Measurements from ENCODE around the gene CLDN24. TPM values are rescaled to one million over a fixed set of nuclear protein-coding genes. Genes with fewer than 3 reads are reported as not detected.

CLDN24 gene
- total and polyA plus RNA-seq, 7 donors, result not detected

DNA sequence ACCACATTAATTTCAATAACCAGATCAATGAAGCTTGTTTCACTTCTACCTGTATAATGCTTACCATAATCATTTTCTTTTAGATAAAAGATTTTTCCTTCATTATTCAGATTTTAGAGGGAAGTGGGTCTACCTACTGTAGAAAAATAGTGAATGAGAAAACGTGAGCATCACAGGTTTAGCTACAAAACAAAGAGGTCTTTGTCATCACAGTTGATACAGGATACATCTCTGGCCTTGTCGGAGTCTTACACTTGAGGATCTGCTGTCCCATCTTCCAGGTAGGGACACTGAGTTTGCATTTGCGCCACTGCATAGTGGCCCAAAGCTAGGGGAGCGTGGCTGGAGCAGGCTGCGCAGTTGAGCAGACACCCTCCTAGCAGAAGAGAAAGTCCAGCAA, 710 bp downstream of the CLDN24 start:
- intact Hi-C loops (cut with DNase I), result no loop called here
- no peaks in the 10 kb centered on the region for H3K36me3 ChIP-seq (ENCODE audit: insufficient read depth in 1 of 2, low read depth in 1 of 2)
- no peak overlapping the region for H3K4me3 ChIP-seq
- no peak for DNase-seq
- H3K4me1 ChIP-seq, result no peaks in the 10 kb centered on the region
- H3K27ac ChIP-seq, result no peak overlapping the region
- ATAC-seq, result no peak
- TF ChIP-seq, protein P1, sequence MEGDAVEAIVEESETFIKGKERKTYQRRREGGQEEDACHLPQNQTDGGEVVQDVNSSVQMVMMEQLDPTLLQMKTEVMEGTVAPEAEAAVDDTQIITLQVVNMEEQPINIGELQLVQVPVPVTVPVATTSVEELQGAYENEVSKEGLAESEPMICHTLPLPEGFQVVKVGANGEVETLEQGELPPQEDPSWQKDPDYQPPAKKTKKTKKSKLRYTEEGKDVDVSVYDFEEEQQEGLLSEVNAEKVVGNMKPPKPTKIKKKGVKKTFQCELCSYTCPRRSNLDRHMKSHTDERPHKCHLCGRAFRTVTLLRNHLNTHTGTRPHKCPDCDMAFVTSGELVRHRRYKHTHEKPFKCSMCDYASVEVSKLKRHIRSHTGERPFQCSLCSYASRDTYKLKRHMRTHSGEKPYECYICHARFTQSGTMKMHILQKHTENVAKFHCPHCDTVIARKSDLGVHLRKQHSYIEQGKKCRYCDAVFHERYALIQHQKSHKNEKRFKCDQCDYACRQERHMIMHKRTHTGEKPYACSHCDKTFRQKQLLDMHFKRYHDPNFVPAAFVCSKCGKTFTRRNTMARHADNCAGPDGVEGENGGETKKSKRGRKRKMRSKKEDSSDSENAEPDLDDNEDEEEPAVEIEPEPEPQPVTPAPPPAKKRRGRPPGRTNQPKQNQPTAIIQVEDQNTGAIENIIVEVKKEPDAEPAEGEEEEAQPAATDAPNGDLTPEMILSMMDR (IDR thresholded peaks at IDR 0.05), result no peak
- 93 to 97% (median 96%) methylated on average over 5 of the region's 5 CpGs for WGBS, 3 donors
- no peaks in the 10 kb centered on the region for H3K27me3 ChIP-seq (ENCODE audit: insufficient read depth in 3 of 3, low read length in 2 of 3)
- no peaks in the 10 kb centered on the region for H3K9me3 ChIP-seq

DNA sequence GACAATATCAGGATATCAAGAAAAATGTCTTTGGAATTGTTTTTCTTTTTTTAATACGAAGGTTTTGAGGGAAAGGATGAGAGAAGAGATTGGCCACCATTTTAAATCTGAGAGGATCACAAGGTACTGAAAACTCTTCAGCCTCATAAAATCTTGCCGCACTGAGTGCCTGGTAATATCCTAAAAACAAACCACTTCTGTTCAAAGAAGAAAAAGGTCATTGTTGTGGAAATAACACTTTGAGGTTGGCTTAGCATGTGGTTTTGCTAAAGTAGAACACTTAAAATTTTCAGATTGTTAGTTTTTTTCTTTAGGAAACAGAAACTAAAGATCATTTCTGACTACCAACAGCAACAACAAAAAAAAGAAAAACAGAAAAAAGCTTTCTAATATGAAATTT, 1.1 kb downstream of the CLDN24 start:
- DNase-seq (no peak), ATAC-seq (no peak)
- Histone ChIP-seq H3K27me3 (ENCODE audit: insufficient read depth in 3 of 3, low read length in 2 of 3) (no peaks in the 10 kb centered on the region), H3K9me3 (no peaks in the 10 kb centered on the region), H3K4me1 (no peaks in the 10 kb centered on the region), H3K4me3 (no peak overlapping the region), H3K27ac (no peak overlapping the region), H3K36me3 (ENCODE audit: insufficient read depth in 1 of 2, low read depth in 1 of 2) (peaks cover 0 to 1% of the 10 kb centered on the region in 2 donors)
- TF ChIP-seq, protein P1 (IDR thresholded peaks at IDR 0.05), result no peak
- WGBS, 3 donors, result 62 to 87% (median 64%) methylated on average over 2 of the region's 2 CpGs
- intact Hi-C loops (cut with DNase I), result no loop called here

DNA sequence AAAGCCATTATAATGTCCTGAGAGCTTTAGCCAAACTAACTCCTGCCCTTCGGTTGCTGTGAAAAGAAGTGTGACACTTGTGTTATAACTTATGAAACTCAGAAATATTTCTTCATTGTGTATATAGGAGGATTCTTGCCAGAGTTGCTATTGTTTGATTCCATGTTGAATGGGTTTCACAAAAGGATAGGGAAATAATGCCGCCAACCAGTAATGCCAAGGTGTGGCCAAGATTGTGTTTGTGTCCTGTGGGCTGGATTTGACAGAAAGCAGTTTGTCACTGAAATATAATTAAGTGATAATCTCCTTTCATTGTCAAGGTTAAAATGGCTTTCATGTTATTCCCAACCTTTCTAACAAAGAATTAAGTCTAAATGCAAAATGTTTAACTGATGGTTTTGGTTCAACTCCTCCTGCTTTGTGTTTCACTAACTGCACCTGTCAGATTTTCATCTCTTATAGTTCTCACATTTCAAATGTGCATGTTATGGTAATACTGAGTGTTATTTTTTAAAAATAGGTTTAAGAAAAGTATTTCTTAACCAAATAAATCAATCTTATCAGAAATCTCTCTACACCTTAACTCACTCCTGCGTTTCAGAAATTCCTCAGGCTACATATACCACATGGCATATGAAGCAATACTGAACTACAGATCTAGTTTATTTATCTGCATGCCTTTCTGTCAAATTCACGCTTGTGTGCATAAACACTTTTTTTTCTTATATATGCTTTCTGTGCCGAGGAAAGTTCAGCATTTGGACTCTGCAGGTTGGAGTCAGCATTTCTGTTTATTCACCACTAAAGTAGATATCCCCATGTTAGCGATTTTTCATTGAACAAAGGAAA, 1.8 kb downstream of the CLDN24 start, which contains the start of gene CLDN22:
TSS of gene CLDN22 (minus strand) at position 66 of the 849 bp plus-strand sequence. CDS start at position 8, 58 bp downstream.
- 67 to 82% (median 69%) methylated on average over 6 of the region's 6 CpGs for WGBS, 3 donors
- no peaks in the 10 kb centered on the region for H3K9me3 ChIP-seq
- intact Hi-C loops (cut with DNase I), result no loop called here
- no peak within 1 kb of the TSS for H3K4me3 ChIP-seq
- H3K27ac ChIP-seq, result no peak within 1 kb of the TSS
- peaks cover 0 to 8% of the 10 kb centered on the region in 2 donors for H3K36me3 ChIP-seq (ENCODE audit: insufficient read depth in 1 of 2, low read depth in 1 of 2)
- no peaks in the 10 kb centered on the region for H3K4me1 ChIP-seq
- DNase-seq (no peak), ATAC-seq (no peak)
- no peaks in the 10 kb centered on the region for H3K27me3 ChIP-seq (ENCODE audit: insufficient read depth in 3 of 3, low read length in 2 of 3)
- TF ChIP-seq, protein P1 (IDR thresholded peaks at IDR 0.05), result no peak

DNA sequence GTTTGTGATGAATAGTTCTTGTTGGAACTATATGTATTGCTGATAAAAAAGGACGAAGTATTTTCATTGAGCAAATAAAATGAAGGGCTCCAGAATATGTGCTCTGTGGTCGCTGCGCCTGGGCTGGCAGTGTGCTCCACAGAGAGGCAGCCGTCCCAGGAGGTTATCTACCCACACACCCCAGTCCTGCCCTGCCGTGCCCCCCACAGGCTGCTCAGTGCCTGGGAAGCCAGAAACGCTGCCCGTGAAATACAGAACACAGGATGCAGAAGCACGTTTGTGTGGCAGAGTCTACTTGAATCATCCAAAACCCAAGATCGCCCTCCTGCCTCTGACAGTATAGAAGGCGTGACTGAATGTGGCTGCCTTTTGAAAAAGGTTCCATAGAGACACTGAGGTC, 3.6 kb downstream of the CLDN24 start:
- 86 to 90% (median 87%) methylated on average over 10 of the region's 10 CpGs for WGBS, 3 donors
- Histone ChIP-seq H3K4me3 (no peak overlapping the region), H3K27me3 (ENCODE audit: insufficient read depth in 3 of 3, low read length in 2 of 3) (no peaks in the 10 kb centered on the region), H3K36me3 (ENCODE audit: insufficient read depth in 1 of 2, low read depth in 1 of 2) (peaks cover 0 to 22% of the 10 kb centered on the region in 2 donors), H3K27ac (no peak overlapping the region), H3K9me3 (no peaks in the 10 kb centered on the region), H3K4me1 (no peaks in the 10 kb centered on the region)
- intact Hi-C loops (cut with DNase I), result no loop called here
- DNase-seq, result no peak
- ATAC-seq, result no peak
- TF ChIP-seq, protein P1 (IDR thresholded peaks at IDR 0.05), result no peak
